Measurements from ENCODE around the gene MBTPS2.
A peak's percentile ranks its signal among the peaks of the same experiment; 100 is the strongest.

Gene MBTPS2

GRCh38 chrX:21883258-21883657 is 43.8 kb downstream of the MBTPS2 start:
- Mint-ChIP-seq H3K4me1 (peaks cover 19% of the 10 kb centered on the region), H3K9me3 (no peaks in the 10 kb centered on the region), H3K4me3 (no peak overlapping the region), H3K27me3 (ENCODE audit: low read depth) (no peaks in the 10 kb centered on the region), H3K27ac (peak overlapping the region; percentile 14 to 84 (median 70)), H3K36me3 (ENCODE audit: low read depth) (peaks cover 28% of the 10 kb centered on the region)
- TF ChIP-seq CTCF (IDR thresholded peaks at IDR 0.05; ENCODE audit: unreplicated experiment in 3 of 3), result no peak

GRCh38 chrX:21885568-21885967 is 46.2 kb downstream of the MBTPS2 start:
- Mint-ChIP-seq H3K9me3 (no peaks in the 10 kb centered on the region), H3K27ac (peak overlapping the region in 1 of 3 experiments; percentile 77), H3K36me3 (ENCODE audit: low read depth) (peaks cover 13% of the 10 kb centered on the region), H3K4me1 (peaks cover 19% of the 10 kb centered on the region), H3K27me3 (ENCODE audit: low read depth) (no peaks in the 10 kb centered on the region), H3K4me3 (no peak overlapping the region)
- TF ChIP-seq CTCF (IDR thresholded peaks at IDR 0.05; ENCODE audit: unreplicated experiment in 3 of 3), result no peak

GRCh38 chrX:21905313-21905712 is 65.9 kb downstream of the MBTPS2 start:
- Mint-ChIP-seq H3K9me3 (no peaks in the 10 kb centered on the region), H3K27ac (peak overlapping the region; percentile 86 to 96 (median 90)), H3K27me3 (ENCODE audit: low read depth) (no peaks in the 10 kb centered on the region), H3K36me3 (ENCODE audit: low read depth) (no peaks in the 10 kb centered on the region), H3K4me3 (no peak overlapping the region), H3K4me1 (peaks cover 36% of the 10 kb centered on the region)
- no peak for TF ChIP-seq CTCF (IDR thresholded peaks at IDR 0.05; ENCODE audit: unreplicated experiment in 3 of 3)

GRCh38 chrX:21905953-21906352 is 66.5 kb downstream of the MBTPS2 start:
- Mint-ChIP-seq H3K9me3 (no peaks in the 10 kb centered on the region), H3K36me3 (ENCODE audit: low read depth) (no peaks in the 10 kb centered on the region), H3K4me1 (peaks cover 36% of the 10 kb centered on the region), H3K4me3 (no peak overlapping the region), H3K27me3 (ENCODE audit: low read depth) (no peaks in the 10 kb centered on the region), H3K27ac (peak overlapping the region; percentile 86 to 96 (median 90))
- no peak for TF ChIP-seq CTCF (IDR thresholded peaks at IDR 0.05; ENCODE audit: unreplicated experiment in 3 of 3)

GRCh38 chrX:21907260-21907659 is 67.8 kb downstream of the MBTPS2 start:
- no peaks in the 10 kb centered on the region for H3K9me3 Mint-ChIP-seq
- H3K27me3 Mint-ChIP-seq (ENCODE audit: low read depth), result no peaks in the 10 kb centered on the region
- H3K4me3 Mint-ChIP-seq, result no peak overlapping the region
- no peaks in the 10 kb centered on the region for H3K36me3 Mint-ChIP-seq (ENCODE audit: low read depth)
- peak overlapping the region; percentile 90 to 97 (median 96) for H3K27ac Mint-ChIP-seq
- TF ChIP-seq CTCF (IDR thresholded peaks at IDR 0.05; ENCODE audit: unreplicated experiment in 3 of 3), result no peak
- peaks cover 36% of the 10 kb centered on the region for H3K4me1 Mint-ChIP-seq

- peaks cover 13% of the 10 kb centered on the region for H3K4me1 Mint-ChIP-seq
- no peak for TF ChIP-seq CTCF (IDR thresholded peaks at IDR 0.05; ENCODE audit: unreplicated experiment in 3 of 3)
- no peak overlapping the region for H3K27ac Mint-ChIP-seq
- H3K4me3 Mint-ChIP-seq, result no peak overlapping the region
- H3K9me3 Mint-ChIP-seq, result no peaks in the 10 kb centered on the region
- H3K36me3 Mint-ChIP-seq (ENCODE audit: low read depth), result no peaks in the 10 kb centered on the region
- H3K27me3 Mint-ChIP-seq (ENCODE audit: low read depth), result no peaks in the 10 kb centered on the region
Measured at GRCh38 chrX:21911481-21911880, 72.1 kb downstream of the MBTPS2 start.

All from nephron (organoid).